Stimulated activated CD4-positive, alpha-beta T cell treated with anti-CD3 and anti-CD28 coated beads, Interleukin-12 subunit alpha, Interleukin-12 subunit beta, amount 100 ng/mL, for 48 hours (primary cell): ENCODE data around the gene BLTP3B.
"Not testable (repeated sequence)": the region's sequence is repeated elsewhere in the genome, so short reads cannot be mapped to it uniquely, and the experiment has no call there.

Experiments used
- DNase-seq, 3 donors: peaks; one replicate each; pipeline ENCODE4 v3.0.0-alpha.2; 2020; ENCODE audit warnings: low read depth in 2 of 3, low spot score in 1 of 3

Gene BLTP3B, protein sequence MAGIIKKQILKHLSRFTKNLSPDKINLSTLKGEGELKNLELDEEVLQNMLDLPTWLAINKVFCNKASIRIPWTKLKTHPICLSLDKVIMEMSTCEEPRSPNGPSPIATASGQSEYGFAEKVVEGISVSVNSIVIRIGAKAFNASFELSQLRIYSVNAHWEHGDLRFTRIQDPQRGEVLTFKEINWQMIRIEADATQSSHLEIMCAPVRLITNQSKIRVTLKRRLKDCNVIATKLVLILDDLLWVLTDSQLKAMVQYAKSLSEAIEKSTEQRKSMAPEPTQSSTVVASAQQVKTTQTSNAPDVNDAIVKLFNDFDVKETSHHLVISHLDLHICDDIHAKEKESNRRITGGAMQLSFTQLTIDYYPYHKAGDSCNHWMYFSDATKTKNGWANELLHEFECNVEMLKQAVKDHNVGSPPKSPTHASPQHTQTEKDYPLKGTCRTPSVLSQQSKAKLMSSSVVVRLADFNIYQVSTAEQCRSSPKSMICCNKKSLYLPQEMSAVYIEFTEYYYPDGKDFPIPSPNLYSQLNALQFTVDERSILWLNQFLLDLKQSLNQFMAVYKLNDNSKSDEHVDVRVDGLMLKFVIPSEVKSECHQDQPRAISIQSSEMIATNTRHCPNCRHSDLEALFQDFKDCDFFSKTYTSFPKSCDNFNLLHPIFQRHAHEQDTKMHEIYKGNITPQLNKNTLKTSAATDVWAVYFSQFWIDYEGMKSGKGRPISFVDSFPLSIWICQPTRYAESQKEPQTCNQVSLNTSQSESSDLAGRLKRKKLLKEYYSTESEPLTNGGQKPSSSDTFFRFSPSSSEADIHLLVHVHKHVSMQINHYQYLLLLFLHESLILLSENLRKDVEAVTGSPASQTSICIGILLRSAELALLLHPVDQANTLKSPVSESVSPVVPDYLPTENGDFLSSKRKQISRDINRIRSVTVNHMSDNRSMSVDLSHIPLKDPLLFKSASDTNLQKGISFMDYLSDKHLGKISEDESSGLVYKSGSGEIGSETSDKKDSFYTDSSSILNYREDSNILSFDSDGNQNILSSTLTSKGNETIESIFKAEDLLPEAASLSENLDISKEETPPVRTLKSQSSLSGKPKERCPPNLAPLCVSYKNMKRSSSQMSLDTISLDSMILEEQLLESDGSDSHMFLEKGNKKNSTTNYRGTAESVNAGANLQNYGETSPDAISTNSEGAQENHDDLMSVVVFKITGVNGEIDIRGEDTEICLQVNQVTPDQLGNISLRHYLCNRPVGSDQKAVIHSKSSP (N-terminal part only)

DNA sequence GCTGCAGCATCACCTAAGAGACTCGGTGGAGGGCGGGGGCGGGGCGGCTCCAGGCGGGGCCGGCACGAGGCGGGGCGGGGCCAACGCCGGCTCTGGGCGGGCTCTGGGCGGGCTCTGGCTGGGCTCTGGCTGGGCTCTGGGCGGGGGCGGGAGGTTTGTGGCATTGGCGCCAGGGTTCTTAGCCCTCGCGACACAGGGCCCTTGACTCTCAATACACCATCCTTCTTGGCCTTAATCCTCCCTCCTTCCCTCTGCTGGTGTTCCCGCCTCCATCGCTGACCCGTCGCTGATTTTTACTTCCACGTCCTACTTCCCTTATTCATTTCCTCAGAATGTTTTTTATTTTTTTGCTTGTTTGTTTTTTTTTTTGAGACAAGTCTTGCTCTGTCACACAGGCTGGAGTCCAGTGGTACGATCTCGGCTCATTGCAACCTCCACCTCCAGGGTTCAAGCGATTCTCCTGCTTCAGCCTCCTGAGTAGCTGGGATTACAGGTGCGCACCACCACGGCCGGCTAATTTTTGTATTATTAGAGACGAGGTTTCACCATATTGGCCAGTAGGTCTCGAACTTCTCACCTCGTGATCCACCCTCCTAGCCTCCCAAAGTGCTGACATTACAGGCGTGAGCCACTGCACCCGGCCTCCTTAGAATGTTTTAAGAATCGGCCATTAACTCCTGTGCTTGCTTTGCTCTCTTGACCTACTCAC, at the start of gene BLTP3B:
Gene BLTP3B, minus strand, starts transcription at position 24 of the 709 bp plus-strand sequence. CDS start 239 bp downstream, outside the sequence.
- DNase-seq, result peak; percentile 84 to 91 (median 86)

GRCh38 chr12:100189636-100190394, 47.1 kb upstream of the BLTP3B start:
- DNase-seq, result no peak

DNA sequence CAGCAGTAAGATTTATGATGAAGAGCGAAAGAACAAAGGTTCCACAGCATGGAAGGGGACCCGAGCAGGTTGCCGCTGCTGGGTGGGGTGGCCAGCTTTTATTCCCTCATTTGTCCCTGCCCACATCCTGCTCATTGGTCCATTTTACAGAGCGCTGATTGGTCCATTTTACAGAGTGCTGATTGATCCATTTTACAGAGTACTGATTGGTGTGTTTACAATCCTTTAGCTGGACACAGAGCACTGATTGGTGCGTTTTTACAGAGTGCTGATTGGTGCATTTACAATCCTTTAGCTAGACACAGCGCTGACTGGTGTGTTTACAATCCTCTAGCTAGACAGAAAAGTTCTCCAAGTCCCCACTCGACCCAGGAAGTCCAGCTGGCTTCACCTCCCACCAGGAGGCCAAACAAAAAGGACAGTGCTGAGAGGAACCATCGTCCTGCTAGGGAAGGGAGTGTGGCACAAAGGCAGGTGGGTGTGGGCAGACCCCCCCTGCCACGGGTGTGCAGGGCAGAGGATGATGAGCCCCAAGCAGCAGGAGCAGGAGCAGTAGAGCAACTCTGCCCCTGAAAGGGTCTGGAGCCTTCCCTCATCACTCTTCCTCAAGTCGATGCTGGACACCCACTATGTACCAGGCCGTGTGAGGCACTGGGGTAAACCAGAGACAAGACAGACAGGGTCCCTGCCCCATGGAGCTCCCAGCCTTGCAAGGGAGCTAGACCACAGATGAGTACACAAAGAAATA, 46.4 kb upstream of the BLTP3B start:
- not testable (repeated sequence) for DNase-seq

DNA sequence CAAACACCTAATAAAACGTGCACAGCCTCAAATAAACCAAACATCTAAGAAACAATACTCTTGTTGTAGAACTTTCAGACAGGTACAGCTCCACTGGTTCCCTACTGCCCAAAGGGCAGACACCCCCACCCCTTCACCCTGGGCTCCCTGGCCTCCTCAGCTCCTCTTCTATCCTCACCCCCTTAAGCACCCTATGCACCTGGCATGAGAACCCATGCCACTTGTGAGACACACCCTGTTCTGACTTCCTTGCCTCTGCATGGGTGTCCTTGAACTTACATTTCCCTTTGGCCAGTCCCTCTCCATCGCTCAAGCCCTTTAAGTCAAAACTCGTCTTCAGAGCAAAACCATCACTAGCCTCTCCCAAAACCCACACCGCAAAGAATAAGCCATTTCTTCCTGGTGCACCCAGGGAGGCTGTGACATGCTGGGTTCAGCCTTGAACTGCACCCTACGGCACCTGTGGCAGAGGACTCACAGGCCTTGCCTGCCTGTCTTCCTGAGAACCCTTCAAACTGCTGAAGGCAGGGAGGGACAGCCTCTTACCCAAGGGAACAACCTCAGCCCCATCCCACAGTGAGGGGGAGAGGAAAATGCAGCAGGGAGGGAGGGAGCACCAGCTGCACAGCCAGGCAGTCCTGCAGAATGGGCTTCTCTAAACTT, 45.3 kb upstream of the BLTP3B start:
- DNase-seq, result no peak

DNA sequence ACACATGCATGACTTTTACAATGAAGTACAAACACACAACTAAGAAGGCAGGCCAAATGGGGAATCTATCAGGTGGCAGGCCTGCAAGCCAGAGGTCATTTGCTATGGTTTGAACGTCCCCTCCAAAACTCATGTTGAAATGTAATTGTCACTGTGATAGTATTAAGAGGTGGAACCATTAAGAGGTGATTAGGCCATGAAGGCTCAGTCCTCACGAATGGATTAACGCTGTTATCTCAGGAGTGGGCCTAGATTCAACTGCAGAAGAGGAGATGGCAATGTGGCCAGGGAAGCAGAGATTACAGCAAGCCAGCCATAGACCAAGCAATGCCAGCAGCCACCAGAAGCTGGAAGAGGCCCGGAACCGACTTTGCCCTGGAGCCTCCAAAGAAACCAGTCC, 44.4 kb upstream of the BLTP3B start:
- DNase-seq, result no peak

DNA sequence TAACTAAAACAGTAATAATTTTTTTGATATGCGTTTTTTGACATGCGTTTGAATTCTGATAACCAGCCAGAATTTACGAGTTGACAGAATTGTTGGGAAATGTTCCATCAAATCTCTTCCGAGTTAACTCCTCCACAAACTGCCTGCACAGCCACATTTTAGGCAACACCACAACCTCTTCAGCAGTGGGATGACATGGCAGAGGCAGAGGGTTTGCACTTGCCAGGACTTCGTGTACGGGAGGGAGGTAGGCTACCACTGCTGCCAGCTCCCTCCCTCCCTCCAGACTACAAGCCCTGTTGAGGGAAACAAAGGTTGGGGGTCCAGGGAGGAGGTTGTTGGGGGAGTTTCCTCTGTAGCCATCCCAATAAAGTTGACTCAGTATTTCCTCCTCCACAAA, 43.4 kb upstream of the BLTP3B start:
- no peak for DNase-seq

- DNase-seq, result no peak
Measured at GRCh38 chr12:100185361-100185894, 42.8 kb upstream of the BLTP3B start.

GRCh38 chr12:100184549-100185145, 42.0 kb upstream of the BLTP3B start:
- no peak for DNase-seq

- no peak for DNase-seq
Measured at GRCh38 chr12:100179252-100179651, 36.6 kb upstream of the BLTP3B start.

DNA sequence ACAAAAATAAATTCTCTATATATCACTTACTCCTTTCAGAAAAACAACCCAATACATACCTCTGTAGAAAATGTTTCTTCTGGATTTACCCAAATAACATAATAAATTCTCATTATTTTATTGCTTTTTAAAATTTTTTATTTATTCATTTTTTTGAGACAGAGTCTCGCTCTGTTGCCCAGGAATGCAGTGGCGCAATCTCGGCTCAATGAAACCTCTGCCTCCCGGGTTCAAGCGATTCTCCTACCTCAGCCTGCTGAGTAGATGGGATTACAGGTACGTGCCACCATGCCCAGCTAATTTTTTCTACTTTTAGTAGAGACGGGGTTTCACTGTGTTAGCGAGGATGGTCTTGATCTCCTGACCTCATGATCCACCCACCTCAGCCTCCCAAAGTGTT, 33.8 kb upstream of the BLTP3B start:
- DNase-seq, result not testable (repeated sequence)

- DNase-seq, result no peak
Measured at GRCh38 chr12:100174495-100174894, 31.8 kb upstream of the BLTP3B start.

- no peak for DNase-seq
Measured at GRCh38 chr12:100173111-100173510, 30.4 kb upstream of the BLTP3B start.

DNA sequence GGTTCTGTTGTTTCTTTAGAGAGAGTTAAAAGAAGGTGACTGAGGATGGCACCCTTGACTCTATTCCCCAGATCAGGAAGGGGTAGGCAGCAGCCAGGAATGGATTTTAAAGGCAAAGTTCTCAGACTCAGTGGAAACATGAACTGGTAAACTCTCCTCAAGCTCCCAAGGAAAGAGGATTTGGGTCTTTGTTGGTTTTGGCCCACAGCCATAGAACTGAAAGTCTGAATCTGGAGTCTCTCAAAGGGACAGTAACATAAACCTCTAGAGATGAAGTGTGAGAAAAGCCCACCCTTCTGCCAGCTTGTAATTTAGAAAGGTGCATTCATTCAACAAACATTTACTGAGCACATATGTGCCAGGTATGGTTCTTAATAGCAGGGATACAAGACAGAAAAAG, 28.6 kb upstream of the BLTP3B start:
- DNase-seq, result no peak

GRCh38 chr12:100170313-100170858, 27.7 kb upstream of the BLTP3B start:
- DNase-seq, result no peak

GRCh38 chr12:100169345-100169744, 26.7 kb upstream of the BLTP3B start:
- DNase-seq, result no peak

- DNase-seq, result no peak
Measured at GRCh38 chr12:100168562-100168961, 25.9 kb upstream of the BLTP3B start.

DNA sequence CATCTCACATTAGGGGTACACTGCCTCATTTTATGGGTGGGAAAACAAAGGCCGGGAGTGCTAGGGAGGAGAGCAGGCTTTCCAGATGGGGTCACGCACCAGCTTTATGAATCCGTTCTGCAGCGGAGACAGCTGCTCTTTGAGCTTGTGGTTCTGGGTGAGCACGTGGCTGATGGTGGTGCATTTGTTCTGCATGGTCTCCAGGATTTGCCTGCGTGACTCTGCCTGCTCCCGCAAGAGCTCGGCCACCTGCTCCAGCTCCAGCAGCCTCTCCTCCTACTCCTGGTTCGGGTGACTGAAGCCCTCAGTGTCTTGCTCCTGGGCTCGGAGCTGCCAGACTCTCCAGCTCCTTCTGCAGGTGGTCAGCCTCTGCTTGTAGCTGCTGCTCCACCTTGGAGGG, 23.6 kb upstream of the BLTP3B start:
- DNase-seq, result no peak

DNA sequence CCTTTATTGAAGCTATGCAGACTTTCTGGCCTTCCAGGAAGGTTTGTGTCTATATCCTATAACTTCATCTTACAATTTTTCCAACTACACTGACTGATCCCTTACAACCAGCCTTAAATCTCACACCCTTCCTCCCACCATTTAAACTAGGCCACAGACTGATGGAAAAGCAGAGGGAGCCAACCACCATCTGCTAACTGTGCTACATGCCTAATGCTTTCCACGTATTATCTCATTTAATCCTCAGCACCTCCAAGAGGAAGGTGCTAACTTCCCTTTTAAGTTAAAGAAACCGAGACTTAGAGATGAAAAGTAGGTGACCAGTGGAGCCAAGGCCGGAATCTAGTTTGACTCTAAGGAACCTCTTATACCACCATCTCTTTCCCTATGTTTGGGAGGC, 22.7 kb upstream of the BLTP3B start:
- DNase-seq, result no peak
